Endothelial cell of umbilical vein (primary cell): ENCODE measurements around the gene PLCG2.

ENCODE experiments used
- EZH2 ChIP-seq: IDR thresholded peaks from 2 replicates; pipeline ENCODE4 v1.6.1; 2012; ENCODE audit warnings: borderline replicate concordance, low read depth, mild to moderate bottlenecking, moderate library complexity, low read length, inconsistent platforms; ENCODE audit not compliant: severe bottlenecking
- POLR2AphosphoS5 ChIP-seq: IDR thresholded peaks from 2 replicates; pipeline ENCODE4 v1.6.1; 2012; ENCODE audit warnings: low read depth, mild to moderate bottlenecking, control low read depth, low read length, moderate library complexity; ENCODE audit not compliant: insufficient read depth

DNA sequence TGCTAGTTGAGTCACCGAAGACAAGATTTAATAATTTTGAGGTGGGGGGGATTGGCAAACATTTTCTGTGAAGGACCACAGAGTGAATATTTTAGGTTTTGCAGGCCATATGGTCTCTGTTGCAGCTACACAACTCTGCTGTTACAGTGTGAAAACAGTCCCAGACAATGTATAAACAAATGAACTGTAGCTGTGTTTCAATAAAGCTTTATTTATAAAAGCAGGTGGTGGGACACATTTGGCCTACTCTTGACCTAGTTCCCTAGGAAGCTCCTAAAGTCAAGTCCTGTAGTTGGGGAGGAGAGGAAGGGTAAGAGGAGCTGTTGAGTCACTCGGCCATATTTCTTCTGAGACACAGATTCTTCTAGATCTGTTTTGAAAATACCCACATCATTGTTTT is 139.8 kb downstream of the PLCG2 start:
- TF ChIP-seq POLR2AphosphoS5 (no peak), EZH2 (no peak)
